ENCODE data around the gene SIN3A.
"Not testable (repeated sequence)": the region's sequence is repeated elsewhere in the genome, so short reads cannot be mapped to it uniquely, and the experiment has no call there.

Gene SIN3A

GRCh38 chr15:75450307-75451201 lies 936 bp downstream of the SIN3A start:
- peak; percentile 93 to 96 for DNase-seq (ENCODE audit: low read depth in 1 of 2, low spot score in 1 of 2)

- DNase-seq (ENCODE audit: low read depth in 1 of 2, low spot score in 1 of 2), result no peak
These were observed 1.7 kb downstream of the SIN3A start for GRCh38 chr15:75449585-75450306.

GRCh38 chr15:75448171-75448570 lies 3.3 kb downstream of the SIN3A start:
- not testable (repeated sequence) for DNase-seq (ENCODE audit: low read depth in 1 of 2, low spot score in 1 of 2)

- peak in 1 of 2 donors; percentile 1 for DNase-seq (ENCODE audit: low read depth in 1 of 2, low spot score in 1 of 2)
These were observed 5.3 kb downstream of the SIN3A start for GRCh38 chr15:75446151-75446550.

- not testable (repeated sequence) for DNase-seq (ENCODE audit: low read depth in 1 of 2, low spot score in 1 of 2)
These were observed 6.2 kb downstream of the SIN3A start for GRCh38 chr15:75445324-75445723.

- not testable (repeated sequence) for DNase-seq (ENCODE audit: low read depth in 1 of 2, low spot score in 1 of 2)
These were observed 7.5 kb downstream of the SIN3A start for GRCh38 chr15:75443972-75444453.

GRCh38 chr15:75437721-75438120 lies 13.8 kb downstream of the SIN3A start:
- DNase-seq (ENCODE audit: low read depth in 1 of 2, low spot score in 1 of 2), result no peak

- no peak for DNase-seq (ENCODE audit: low read depth in 1 of 2, low spot score in 1 of 2)
These were observed 14.6 kb downstream of the SIN3A start for GRCh38 chr15:75436881-75437280.

- DNase-seq (ENCODE audit: low read depth in 1 of 2, low spot score in 1 of 2), result no peak
These were observed 19.8 kb downstream of the SIN3A start for GRCh38 chr15:75431682-75432081.

GRCh38 chr15:75431270-75431669 lies 20.2 kb downstream of the SIN3A start:
- no peak for DNase-seq (ENCODE audit: low read depth in 1 of 2, low spot score in 1 of 2)

- DNase-seq (ENCODE audit: low read depth in 1 of 2, low spot score in 1 of 2), result no peak
These were observed 21.2 kb downstream of the SIN3A start for GRCh38 chr15:75430259-75430658.

- no peak for DNase-seq (ENCODE audit: low read depth in 1 of 2, low spot score in 1 of 2)
These were observed 23.3 kb downstream of the SIN3A start for GRCh38 chr15:75428152-75428551.

GRCh38 chr15:75425966-75426500 lies 25.5 kb downstream of the SIN3A start:
- no peak for DNase-seq (ENCODE audit: low read depth in 1 of 2, low spot score in 1 of 2)

GRCh38 chr15:75422554-75422953 lies 28.9 kb downstream of the SIN3A start:
- no peak for DNase-seq (ENCODE audit: low read depth in 1 of 2, low spot score in 1 of 2)

GRCh38 chr15:75420698-75421097 lies 30.8 kb downstream of the SIN3A start:
- no peak for DNase-seq (ENCODE audit: low read depth in 1 of 2, low spot score in 1 of 2)

GRCh38 chr15:75416584-75416983 lies 34.9 kb downstream of the SIN3A start:
- DNase-seq (ENCODE audit: low read depth in 1 of 2, low spot score in 1 of 2), result no peak

- DNase-seq (ENCODE audit: low read depth in 1 of 2, low spot score in 1 of 2), result no peak
These were observed 41.3 kb downstream of the SIN3A start for GRCh38 chr15:75410196-75410595.

GRCh38 chr15:75407083-75407482 lies 44.4 kb downstream of the SIN3A start:
- no peak for DNase-seq (ENCODE audit: low read depth in 1 of 2, low spot score in 1 of 2)

GRCh38 chr15:75403892-75404291 lies 47.6 kb downstream of the SIN3A start:
- DNase-seq (ENCODE audit: low read depth in 1 of 2, low spot score in 1 of 2), result no peak

GRCh38 chr15:75397494-75397893 lies 54.0 kb downstream of the SIN3A start:
- no peak for DNase-seq (ENCODE audit: low read depth in 1 of 2, low spot score in 1 of 2)

- no peak for DNase-seq (ENCODE audit: low read depth in 1 of 2, low spot score in 1 of 2)
These were observed 61.6 kb downstream of the SIN3A start for GRCh38 chr15:75389791-75390382.

Data from activated CD4-positive, alpha-beta T cell treated with anti-CD3 and anti-CD28 coated beads, Interleukin-2, amount 50 U/mL, for 24 hours (primary cell).